Gastroesophageal sphincter (tissue), 4 donors: Measurements from ENCODE around the gene METRNL. TPM values are rescaled to one million over a fixed set of nuclear protein-coding genes. Genes with fewer than 3 reads are reported as not detected.
"Not testable (repeated sequence)": the region's sequence is repeated elsewhere in the genome, so short reads cannot be mapped to it uniquely, and the experiment has no call there.

ENCODE experiments used
- ATAC-seq: fragments of 150-250 bp; one replicate; pipeline ENCODE4 v1.9.1; 2016; ENCODE audit warnings: mild to moderate bottlenecking, moderate library complexity
- H3K27ac ChIP-seq, 4 donors: fragments of 200-600 bp; sonication (generic) in 3 of 4; 1 replicate in 3 of 4; 2 replicates in 1 of 4; pipeline ENCODE4 v1.5.1; 2016 to 2019
- H3K27me3 ChIP-seq: fragments of 200-600 bp; sonication (generic); one replicate; pipeline ENCODE4 v1.5.1; 2019
- H3K36me3 ChIP-seq, 2 donors: fragments of 200-600 bp; sonication (generic); one replicate each; pipeline ENCODE4 v1.5.1; 2019; ENCODE audit warnings: control low read depth in 1 of 2
- H3K4me1 ChIP-seq, 3 donors: fragments of 200-600 bp; sonication (generic); 1 replicate in 2 of 3; 2 replicates in 1 of 3; pipeline ENCODE4 v1.5.1; 2016 to 2019; ENCODE audit warnings: control low read depth in 2 of 3
- H3K4me3 ChIP-seq, 2 donors: fragments of 200-600 bp; sonication (generic); one replicate each; pipeline ENCODE4 v1.5.1; 2019; ENCODE audit warnings: mild to moderate bottlenecking in 1 of 2, moderate library complexity in 1 of 2
- H3K9me3 ChIP-seq, 3 donors: fragments of 200-600 bp; sonication (generic); one replicate each; pipeline ENCODE4 v1.5.1; 2017 to 2019; ENCODE audit warnings: control low read depth in 2 of 3
- EP300 ChIP-seq: sonication (generic); formaldehyde crosslinking; IDR thresholded peaks from one replicate; pipeline ENCODE4 v1.6.1; 2017; ENCODE audit warnings: antibody characterized with exemption, mild to moderate bottlenecking
- POLR2A ChIP-seq, 2 donors: fragments of 450-650 bp; IDR thresholded peaks; one replicate each; pipeline ENCODE4 v1.6.1; 2017; ENCODE audit warnings: antibody characterized with exemption in 2 of 2, mild to moderate bottlenecking in 2 of 2, moderate library complexity in 1 of 2
- POLR2AphosphoS5 ChIP-seq: sonication (generic); formaldehyde crosslinking; IDR thresholded peaks from one replicate; pipeline ENCODE4 v1.6.1; 2017; ENCODE audit warnings: antibody characterized with exemption
- WGBS, 2 donors: methylation state at CpG; one replicate each; pipeline ENCODE4 v1.1.5; 2018; ENCODE audit warnings: low coverage in 1 of 2; 5-methylcytosine and 5-hydroxymethylcytosine counted together
- total RNA-seq, 4 donors: library from RNA; depleted of rRNA; stranded (reverse); fragments of >200 nt; gene quantifications; one replicate each; pipeline ENCODE4 v1.1.0, GENCODE V29; 2016
- TF ChIP-seq, protein P1 (sequence below), 4 experiments: fragments of 200-600 bp in 2 of 4; fragments of 450-650 bp in 2 of 4; sonication (generic) in 1 of 4; IDR thresholded peaks; one replicate each; pipeline ENCODE4 v1.5.1; 2017 to 2019; ENCODE audit warnings: antibody characterized with exemption in 4 of 4, mild to moderate bottlenecking in 2 of 4, moderate library complexity in 2 of 4

Gene METRNL
- total RNA-seq, 4 donors from 2014 or later, result 41.1 to 82.6 (median 66.3) TPM

DNA sequence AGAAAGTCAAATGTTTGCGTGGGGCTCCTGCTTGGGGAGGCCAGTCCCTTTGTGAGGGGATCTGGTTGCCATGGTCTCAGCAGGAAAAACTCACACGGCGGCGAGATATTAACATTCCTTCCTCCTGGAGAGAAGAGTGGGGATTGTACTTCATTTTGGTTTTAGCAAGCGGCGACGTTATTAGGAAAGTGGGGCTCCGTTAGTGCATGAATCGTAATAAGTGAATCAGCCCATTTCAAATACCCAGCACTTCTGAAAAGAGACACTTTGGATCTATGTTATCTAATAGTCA, 41.6 kb upstream of the METRNL start:
- peaks cover 0 to 47% of the 10 kb centered on the region in 2 donors for H3K36me3 ChIP-seq
- H3K4me3 ChIP-seq, result no peak overlapping the region
- H3K27ac ChIP-seq, result no peak overlapping the region
- 81 to 83% methylated on average over 8 to 9 of the region's 9 CpGs for WGBS, 2 donors
- no peaks in the 10 kb centered on the region for H3K27me3 ChIP-seq
- peaks cover 0 to 22% (median 2%) of the 10 kb centered on the region in 3 donors for H3K9me3 ChIP-seq
- no peak for TF ChIP-seq POLR2A (IDR thresholded peaks at IDR 0.05)
- TF ChIP-seq, protein P1, sequence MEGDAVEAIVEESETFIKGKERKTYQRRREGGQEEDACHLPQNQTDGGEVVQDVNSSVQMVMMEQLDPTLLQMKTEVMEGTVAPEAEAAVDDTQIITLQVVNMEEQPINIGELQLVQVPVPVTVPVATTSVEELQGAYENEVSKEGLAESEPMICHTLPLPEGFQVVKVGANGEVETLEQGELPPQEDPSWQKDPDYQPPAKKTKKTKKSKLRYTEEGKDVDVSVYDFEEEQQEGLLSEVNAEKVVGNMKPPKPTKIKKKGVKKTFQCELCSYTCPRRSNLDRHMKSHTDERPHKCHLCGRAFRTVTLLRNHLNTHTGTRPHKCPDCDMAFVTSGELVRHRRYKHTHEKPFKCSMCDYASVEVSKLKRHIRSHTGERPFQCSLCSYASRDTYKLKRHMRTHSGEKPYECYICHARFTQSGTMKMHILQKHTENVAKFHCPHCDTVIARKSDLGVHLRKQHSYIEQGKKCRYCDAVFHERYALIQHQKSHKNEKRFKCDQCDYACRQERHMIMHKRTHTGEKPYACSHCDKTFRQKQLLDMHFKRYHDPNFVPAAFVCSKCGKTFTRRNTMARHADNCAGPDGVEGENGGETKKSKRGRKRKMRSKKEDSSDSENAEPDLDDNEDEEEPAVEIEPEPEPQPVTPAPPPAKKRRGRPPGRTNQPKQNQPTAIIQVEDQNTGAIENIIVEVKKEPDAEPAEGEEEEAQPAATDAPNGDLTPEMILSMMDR (IDR thresholded peaks at IDR 0.05), result no peak
- TF ChIP-seq EP300, result no peak
- TF ChIP-seq POLR2AphosphoS5, result no peak
- no peaks in the 10 kb centered on the region for H3K4me1 ChIP-seq
- ATAC-seq, result no peak

DNA sequence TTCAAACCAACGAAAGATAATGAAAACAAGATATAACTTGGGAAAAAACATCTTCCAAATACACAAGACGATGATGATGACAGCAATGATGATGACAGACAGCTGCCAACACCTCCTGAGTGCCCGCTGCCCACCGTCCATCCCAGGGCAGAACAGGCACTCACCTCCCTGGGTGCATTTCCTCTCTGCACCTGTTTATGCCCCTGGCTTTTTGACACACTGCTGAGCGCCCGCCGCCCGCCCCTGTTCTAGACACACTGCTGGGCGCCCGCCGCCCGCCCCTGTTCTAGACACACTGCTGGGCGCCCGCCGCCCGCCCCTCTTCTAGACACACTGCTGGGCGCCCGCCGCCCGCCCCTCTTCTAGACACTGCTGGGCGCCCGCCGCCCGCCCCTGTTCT, 40.4 kb upstream of the METRNL start:
- not testable (repeated sequence) for H3K4me3 ChIP-seq, H3K27ac ChIP-seq, H3K4me1 ChIP-seq, H3K27me3 ChIP-seq, ATAC-seq
- H3K9me3 ChIP-seq, result peaks cover 0 to 22% (median 2%) of the 10 kb centered on the region in 3 donors
- WGBS, 2 donors, result 87 to 94% methylated on average over 4 of the region's 24 CpGs
- peaks cover 0 to 45% of the 10 kb centered on the region in 2 donors for H3K36me3 ChIP-seq

DNA sequence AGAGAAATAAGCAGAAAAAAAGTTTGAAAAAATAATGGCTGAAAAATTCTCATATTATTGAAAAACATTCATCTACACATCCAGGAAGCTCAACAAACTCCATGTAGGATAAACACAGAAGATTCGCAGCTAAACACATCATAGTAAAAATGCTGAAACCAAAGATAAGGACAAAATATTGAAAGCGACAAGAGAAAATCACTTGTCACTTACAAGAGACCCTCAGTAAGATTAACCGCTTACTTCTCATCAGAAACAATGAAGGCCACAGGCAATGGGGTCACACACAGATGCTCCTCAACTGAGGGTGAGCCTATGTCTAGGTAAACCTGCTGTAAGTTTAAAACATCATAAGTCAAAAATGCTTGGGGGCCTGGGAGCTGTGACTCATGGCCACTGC, 38.1 kb upstream of the METRNL start:
- 93 to 94% methylated on average over 3 of the region's 3 CpGs for WGBS, 2 donors
- Histone ChIP-seq H3K4me3 (no peak overlapping the region), H3K4me1 (no peaks in the 10 kb centered on the region), H3K36me3 (peaks cover 0 to 42% of the 10 kb centered on the region in 2 donors), H3K9me3 (peaks cover 0 to 22% (median 2%) of the 10 kb centered on the region in 3 donors), H3K27me3 (no peaks in the 10 kb centered on the region), H3K27ac (no peak overlapping the region)
- no peak for TF ChIP-seq POLR2AphosphoS5
- TF ChIP-seq, protein P1 (IDR thresholded peaks at IDR 0.05), result no peak
- TF ChIP-seq POLR2A (IDR thresholded peaks at IDR 0.05), result no peak
- TF ChIP-seq EP300, result no peak
- no peak for ATAC-seq

DNA sequence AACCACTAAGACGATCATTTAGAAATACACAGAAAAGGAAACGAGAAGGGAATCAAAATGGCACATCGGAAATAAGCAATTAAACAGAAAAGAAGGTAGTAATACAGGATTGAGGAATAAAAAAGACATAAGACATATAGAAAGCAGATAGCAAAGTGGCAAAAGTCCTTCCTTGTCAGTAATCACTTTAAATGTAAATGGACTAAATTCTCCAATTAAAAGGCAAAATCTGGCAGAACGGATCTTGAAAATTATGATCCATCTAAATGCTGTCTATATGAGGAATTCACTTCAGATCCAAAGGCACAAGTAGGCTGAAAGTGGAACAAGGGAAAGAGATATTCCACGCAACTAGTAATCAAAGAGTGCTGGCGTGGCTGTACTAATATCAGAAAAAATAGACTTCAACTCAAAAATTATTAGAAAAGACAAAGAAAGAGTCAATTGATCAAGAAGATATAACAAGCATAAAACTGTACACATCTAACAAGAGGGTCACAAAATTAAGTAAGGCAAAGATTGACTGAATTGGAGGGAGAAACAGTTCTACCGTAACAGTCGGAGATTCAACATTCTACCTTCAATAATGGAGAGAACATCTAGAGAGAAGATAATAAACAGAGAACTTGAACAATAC, 36.8 kb upstream of the METRNL start:
- TF ChIP-seq EP300, result no peak
- TF ChIP-seq POLR2A (IDR thresholded peaks at IDR 0.05), result no peak
- TF ChIP-seq, protein P1 (IDR thresholded peaks at IDR 0.05), result no peak
- no peak for TF ChIP-seq POLR2AphosphoS5
- H3K27me3 ChIP-seq, result no peaks in the 10 kb centered on the region
- WGBS, 2 donors, result 85 to 98% methylated on average over 6 to 8 of the region's 8 CpGs

DNA sequence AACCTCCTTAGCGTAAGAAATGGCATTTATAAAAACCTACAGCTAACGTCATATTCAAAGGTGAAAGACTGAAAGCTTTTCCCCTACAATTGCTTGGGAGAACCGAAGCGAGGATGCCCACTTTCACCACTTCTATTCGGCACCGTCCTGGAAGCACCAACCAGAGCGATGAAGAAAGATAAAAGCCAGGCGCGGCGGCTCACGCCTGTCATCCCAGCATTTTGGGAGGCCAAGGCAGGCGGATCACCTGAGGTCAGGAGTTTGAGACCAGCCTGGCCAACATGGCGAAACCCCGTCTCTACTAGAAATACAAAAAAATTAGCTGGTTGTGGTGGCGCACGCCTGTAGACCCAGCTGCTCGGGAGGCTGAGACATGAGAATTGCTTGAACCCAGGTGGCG, 34.9 kb upstream of the METRNL start:
- H3K27me3 ChIP-seq, ATAC-seq, H3K4me3 ChIP-seq, H3K4me1 ChIP-seq, H3K27ac ChIP-seq: not testable (repeated sequence)
- WGBS, 2 donors, result 96 to 98% methylated on average over 9 to 10 of the region's 18 CpGs
- Histone ChIP-seq H3K36me3 (peaks cover 0 to 32% of the 10 kb centered on the region in 2 donors), H3K9me3 (peaks cover 0 to 22% (median 2%) of the 10 kb centered on the region in 3 donors)

More for the DNA sequence above, 36.8 kb upstream of the METRNL start:
- no peak overlapping the region for H3K27ac ChIP-seq
- H3K4me1 ChIP-seq, result no peaks in the 10 kb centered on the region
- H3K4me3 ChIP-seq, result no peak overlapping the region
- H3K36me3 ChIP-seq, result peaks cover 0 to 37% of the 10 kb centered on the region in 2 donors
- H3K9me3 ChIP-seq, result peaks cover 0 to 22% (median 2%) of the 10 kb centered on the region in 3 donors
- no peak for ATAC-seq

DNA sequence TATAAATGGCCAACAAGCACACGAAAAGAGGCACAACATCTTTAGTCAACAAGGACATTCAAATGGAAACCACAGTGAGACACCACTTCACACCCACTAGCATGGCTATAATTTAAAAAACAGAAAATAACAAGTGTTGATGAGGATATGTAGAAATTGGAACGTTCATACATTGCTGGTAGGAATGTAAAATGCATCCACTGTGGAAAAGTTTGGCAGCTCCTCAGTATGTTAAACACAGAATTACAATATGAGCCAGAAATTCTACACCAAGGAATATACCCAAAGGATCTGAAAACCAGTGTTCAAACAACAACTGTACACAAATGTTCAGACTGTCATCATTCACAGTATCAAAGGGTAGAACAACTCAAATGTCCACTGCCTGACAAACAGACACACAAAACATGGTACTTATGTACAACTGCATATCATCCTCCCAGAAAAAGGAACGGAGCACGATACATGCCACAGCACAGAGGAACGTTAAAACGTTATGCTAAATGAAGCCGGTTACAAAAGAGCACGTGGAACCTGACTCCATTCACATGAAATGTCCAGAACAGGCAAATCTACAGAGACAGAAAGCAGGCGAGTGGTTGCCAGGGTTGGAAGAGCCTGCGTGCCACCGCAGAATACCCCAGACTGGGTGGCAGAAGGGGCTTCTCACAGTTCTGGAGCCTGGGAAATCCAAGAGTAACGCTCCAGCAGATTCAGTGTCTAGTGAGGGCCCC, 32.8 kb upstream of the METRNL start:
- TF ChIP-seq EP300 (no peak), POLR2AphosphoS5 (no peak), POLR2A (IDR thresholded peaks at IDR 0.05) (no peak)
- TF ChIP-seq, protein P1 (IDR thresholded peaks at IDR 0.05), result no peak
- peaks cover 0 to 11% (median under 1%) of the 10 kb centered on the region in 3 donors for H3K9me3 ChIP-seq
- ATAC-seq, result no peak
- peaks cover 0 to 7% (median 4%) of the 10 kb centered on the region in 3 donors for H3K4me1 ChIP-seq
- H3K27me3 ChIP-seq, result no peaks in the 10 kb centered on the region
- peaks cover 0 to 21% of the 10 kb centered on the region in 2 donors for H3K36me3 ChIP-seq
- H3K4me3 ChIP-seq, result no peak overlapping the region
- H3K27ac ChIP-seq, result no peak overlapping the region
- WGBS, 2 donors, result 96 to 98% methylated on average over 11 of the region's 12 CpGs
